ENCODE measurements around the gene GARIN3. TPM values are rescaled to one million over a fixed set of nuclear protein-coding genes. Genes with fewer than 3 reads are reported as not detected.

The GARIN3 gene
- not detected for total RNA-seq

GRCh38 chr5:157166214-157167213 is at the start of gene GARIN3:
Gene GARIN3 (minus strand): TSS chr5:157166264. CDS start chr5:157166168, 96 bp downstream.

GRCh38 chr5:157180374-157181264 is 14.6 kb upstream of the GARIN3 start, which contains the start of gene ITK:
Gene ITK (plus strand): TSS chr5:157180840. CDS start chr5:157180978, 138 bp downstream.

GRCh38 chr5:157142317-157143126 is 23.5 kb downstream of the GARIN3 start, which contains the start of gene MED7:
Gene MED7 (minus strand): TSS chr5:157142865. CDS start chr5:157139431, 3,434 bp downstream.

Other genes with a start within 250 kb of the GARIN3 start
- gene TIMD4, start 203.0 kb downstream of the GARIN3 start, total RNA-seq, result not detected
- gene HAVCR1, start 107.1 kb downstream of the GARIN3 start, total RNA-seq, result under 1 TPM in 1 of 2 donors, not detected in 1; 0.34 TPM
- under 1 TPM; under 0.01 to 0.69 TPM for gene HAVCR2, start 57.2 kb downstream of the GARIN3 start, total RNA-seq
- 1 to 10 TPM; 7.9 to 10.0 TPM for gene MED7, start 23.4 kb downstream of the GARIN3 start, total RNA-seq
- 1 to 10 TPM; 1.3 to 1.4 TPM for gene ITK, start 14.6 kb upstream of the GARIN3 start, total RNA-seq
- gene CYFIP2, start 99.9 kb upstream of the GARIN3 start, total RNA-seq, result 10 to 100 TPM; 10.3 to 11.7 TPM